GM21529 (cell line): ENCODE results near the gene AHDC1.
"Not testable (repeated sequence)": the region's sequence is repeated elsewhere in the genome, so short reads cannot be mapped to it uniquely, and the experiment has no call there.

Source experiments
- ATAC-seq: cut with Tn5 transposase; IDR thresholded peaks from one replicate; pipeline ENCODE4 v1.9.1; 2021; ENCODE audit not compliant: unreplicated experiment

The AHDC1 gene

DNA sequence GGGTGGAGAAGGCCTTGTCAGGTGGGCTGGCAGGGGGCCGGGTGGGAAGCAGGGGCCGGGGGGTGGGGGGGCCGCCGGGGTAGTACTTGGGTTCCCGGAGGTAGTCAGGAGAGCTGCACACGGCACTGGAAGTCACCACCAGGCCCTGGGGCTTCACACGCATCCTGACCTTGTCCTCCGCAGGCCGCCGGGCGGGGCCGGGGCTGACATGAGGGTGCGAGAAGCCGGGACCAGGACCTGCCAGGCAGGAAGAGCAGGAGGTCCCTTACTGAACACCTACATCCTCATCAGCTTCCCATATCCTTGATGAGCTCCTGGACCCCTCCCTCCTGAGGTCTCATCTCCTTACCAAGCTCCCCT is 52.0 kb downstream of the AHDC1 start:
- ATAC-seq: no peak

DNA sequence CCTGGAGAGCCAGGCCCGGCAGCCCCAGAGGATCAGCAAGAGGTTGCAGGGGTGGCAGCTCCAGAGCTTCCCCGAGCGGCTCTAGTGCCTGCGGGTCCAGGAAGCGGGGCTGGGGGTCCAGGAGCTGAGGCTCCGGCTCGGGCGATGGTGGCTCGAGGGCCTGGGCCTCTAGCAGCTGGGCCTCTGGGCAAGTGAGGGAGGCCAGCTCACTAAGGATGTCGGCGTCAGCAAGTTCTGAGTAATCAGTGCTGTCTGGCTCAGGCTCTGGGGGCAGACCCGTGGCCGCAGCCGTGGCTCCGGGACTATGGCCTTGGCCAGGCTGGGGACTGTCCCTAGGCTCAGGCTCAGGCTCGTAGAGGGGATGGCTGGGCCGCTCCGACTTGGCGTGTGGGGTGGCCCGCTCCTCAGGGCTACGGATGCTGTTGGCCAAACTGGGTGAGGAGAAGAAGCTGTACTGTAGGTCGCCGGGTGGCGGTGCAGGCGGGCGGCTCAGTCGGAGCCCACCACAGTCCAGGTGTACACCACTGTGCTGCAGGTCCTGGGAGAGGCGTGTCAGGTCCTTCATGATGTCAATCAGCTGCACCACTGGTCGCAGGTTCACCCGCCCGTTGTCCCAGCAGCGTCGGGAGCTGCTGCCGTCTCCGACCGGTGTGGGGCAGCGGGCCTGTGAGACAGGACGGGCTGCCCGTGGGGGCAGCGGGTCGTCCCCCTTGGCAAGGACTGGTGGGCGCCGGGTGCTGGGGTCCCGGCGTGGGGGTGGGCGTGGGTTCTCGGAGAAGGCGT is 52.6 kb downstream of the AHDC1 start:
- no peak for ATAC-seq

DNA sequence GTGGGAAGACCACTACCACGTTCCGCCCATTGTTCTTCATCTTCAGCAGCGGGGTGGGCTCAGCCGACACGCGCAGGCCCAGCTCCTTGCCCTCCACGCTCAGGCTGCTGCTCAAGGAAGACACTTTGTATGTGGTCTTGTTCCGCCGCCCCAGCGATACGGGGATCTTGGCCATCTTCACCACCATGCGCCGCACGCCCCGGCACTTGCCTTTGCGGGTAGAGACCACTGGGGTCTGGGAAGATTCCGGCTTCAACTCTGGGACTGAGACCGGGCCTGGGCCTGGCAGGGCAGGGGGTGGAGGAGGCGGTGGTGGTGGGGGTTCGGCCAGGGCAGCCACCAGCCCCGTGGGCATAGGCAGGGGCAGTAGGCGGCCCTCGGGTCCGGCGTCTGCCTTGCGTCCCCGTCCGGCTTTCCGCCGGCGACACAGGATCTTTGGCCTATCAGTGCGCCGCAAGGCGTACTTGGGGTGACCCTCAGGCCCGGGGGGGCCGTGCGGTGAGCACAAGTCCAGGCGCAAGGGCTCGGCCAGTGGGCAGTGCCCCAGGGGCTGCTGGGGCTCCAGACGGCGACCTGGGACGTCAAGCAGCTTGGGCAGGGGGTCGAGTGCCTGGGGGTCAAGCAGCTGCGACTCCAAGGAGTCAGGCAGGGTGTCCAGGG is 53.3 kb downstream of the AHDC1 start:
- no peak for ATAC-seq

DNA sequence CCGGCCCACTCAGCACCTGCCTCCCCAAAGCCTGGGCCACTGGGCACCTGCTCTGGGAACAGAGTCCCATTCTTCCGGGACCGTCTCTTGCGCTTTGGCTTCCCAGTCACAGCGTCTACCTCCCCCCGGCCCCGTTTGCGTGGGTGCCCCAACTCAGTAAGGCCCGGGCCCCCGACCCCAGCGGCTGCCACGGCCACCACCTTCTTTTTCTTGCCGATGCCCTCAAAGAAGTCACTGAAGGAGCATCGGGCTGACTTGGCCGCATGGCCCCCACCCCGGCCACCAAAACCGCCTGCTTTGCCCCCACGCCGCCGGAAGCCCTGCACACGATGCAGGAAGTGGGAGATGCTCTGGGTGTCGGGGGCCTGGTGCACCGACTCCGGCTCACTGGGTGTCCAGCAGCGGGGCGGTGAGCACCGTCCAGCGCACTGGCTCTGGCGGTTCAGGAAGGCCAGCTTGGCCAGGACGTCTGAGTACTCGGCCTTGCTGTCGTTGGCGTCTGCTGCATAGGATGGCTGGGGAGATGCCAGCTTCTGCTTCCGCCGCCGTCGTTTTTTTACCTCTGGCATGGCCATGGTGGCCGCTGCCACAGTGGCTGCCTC is 54.0 kb downstream of the AHDC1 start:
- ATAC-seq: no peak

DNA sequence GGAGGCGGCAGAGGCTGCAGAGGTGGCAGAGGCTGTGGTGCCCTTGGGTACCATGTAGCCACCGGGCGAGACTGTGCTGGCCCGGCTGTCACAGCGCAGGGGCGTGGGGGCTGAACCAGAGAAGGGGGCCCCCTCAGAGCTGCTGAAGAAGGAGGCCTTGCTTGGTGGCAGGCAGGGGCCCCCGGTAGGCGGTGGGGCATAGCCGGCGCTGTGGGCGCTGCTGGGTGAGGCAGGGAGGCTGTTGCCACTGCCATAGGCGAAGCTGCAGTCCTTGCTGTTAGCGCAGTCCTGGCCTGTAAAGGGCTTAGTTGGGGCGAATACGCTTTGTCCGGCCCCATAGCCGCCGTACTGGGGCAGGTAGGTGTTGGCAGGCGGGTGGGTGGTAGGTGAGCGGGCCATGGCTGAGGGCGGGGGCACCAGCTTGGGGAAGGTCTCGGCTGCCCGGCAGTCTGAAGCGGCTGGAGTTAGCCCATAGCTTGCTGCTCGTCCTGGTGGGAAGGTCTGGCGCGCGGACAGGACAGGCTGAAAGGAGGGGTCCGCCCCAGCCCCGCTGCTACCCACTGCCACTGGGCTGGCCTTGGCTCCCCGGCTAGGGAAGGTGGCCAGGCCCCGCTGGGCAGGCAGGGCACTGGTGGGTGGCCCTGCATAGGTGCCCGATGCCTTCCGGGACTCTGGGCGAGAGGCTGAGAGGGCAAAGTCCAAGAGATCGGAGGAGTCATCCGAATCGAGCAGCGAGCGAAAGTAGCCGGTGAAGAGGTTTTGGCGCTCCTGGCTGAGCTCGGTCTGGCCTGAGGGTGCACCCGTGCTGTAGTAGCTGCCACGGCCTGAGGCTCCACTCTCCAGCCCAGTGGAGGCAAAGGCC is 54.9 kb downstream of the AHDC1 start:
- no peak for ATAC-seq

DNA sequence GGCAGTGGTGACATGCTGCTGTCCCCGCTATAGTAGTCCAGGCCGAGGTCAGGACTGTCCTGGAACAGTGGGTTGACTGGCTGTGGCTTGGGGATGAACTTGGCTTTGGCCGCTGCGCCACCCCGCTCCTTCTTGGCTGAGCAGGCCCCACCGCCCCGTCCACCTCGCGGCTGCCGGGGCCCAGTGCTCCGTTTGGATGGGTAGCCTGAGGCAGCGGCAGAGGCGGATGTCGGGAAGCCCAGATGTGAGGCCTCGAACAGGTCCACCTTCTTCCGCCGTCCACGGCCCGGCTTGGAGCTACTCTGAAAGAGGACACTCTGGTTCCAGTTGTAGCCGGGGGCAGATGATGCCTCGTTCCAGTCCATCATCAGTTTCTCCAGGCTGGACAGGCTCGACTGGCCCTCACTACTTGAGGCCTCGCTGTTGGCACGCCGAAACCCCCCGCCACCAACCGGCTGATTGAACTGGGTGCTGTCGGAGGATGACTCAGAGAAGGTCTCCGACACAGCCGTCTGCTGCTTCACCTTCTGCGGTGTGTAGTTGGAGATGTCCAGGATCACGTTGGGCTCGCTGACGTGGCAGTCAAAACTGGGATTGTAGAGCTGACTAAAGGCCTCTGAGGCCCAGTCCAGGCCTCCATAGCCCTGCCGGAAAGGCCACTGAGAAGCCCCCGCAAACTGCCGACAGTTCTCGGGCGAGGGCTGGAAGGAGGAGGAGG is 55.6 kb downstream of the AHDC1 start:
- no peak for ATAC-seq

DNA sequence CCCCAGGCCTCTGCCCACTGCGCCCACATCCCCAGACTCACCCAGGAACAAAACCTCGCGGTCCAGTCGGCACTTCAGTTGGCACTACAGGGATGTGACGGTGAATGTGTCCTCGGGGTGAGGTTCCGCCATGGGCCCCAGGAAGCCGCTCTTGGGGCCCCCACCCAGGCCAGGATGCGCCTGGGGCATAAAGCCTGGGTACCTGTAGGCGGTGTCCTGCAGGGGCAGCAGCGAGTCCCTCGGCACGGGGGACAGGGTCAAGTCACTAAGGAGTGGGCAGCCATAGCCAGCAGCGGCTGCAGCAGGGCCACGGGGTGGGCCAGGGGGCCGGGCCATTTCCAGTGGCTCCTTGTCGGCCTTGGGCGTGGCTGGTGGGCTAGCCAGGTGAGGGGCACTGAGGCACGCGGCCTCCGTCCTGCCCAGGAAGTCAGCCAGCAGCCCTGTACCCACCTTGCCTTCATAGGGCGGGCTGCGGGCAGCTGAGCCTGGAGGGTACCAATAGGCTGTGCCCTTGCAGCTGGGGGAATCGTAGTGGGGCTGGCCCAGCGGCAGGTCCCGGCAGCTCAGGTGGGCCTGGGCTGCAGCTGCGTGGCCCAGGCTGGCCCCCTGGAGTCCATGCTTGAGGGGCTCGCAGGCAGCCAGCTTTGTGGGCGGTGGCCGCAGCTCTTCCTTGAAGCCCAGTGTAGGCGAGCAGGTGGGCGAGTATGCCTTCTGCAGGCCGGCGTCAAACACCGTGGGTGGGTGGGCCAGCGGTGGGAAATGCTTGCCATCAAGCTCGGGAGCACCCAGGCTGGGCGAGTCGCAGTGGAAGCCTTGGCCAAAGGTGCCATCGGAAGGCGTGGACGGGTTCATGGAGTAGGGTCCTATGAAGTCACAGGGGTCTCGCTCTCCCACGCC is 56.5 kb downstream of the AHDC1 start:
- no peak for ATAC-seq

DNA sequence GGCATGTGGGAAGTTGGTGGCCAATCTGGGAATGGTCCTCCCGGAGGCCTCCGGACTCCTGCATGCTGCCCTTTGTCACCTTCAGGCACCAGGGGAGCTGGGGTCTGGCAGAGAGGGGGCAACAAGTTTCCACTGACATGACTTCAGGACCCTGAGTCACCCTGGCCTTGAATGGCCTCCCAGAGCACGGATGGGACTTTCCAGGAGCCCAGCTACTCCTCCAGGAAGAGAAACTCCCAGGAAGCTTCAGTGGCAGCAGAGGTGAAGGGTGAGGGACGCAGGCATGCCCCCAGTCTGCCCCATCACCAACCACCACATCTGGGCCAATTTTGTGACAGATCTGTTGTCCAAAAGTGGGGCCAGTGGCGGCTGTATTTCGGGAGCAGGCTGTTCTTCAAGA is 58.1 kb downstream of the AHDC1 start:
- no peak for ATAC-seq

DNA sequence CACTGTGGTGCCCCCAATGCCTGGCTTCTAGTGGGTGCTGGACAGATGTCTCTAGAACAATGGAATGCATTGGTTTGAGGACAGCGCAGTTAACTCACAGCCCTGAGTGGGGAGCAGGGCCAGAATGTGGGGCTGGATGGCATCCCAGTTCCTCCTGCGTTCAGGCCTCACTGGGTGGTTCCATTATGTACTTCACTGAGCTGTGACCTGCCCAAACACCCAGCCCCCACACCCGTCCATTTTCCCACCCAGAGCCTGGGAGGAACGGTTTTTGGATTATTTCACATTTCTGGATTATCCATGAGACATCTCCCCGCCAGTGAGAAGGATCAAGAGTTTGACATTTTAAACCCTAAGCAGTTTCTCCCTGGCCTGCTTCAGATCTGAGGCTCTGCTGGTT is 58.7 kb downstream of the AHDC1 start:
- ATAC-seq: no peak

DNA sequence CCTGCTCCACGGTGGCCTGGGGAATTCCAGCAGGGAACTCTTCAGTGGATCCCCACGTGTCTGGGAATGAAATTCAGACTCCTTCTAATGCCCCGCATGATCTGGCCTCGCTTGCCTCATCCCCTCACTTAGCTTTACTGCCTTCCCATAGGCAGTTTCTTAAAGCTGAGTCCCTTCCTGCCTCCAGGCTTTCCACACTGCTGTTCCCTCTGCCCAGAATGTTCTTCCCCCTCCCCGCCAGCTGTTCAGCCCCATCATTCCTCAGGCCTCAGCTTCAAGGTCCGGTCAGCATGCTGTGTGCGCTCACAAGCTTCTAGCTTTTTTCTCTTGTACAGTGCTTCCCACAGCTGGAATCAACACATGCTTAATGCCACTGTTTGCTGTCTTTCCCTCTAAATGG is 59.1 kb downstream of the AHDC1 start:
- ATAC-seq: no peak

DNA sequence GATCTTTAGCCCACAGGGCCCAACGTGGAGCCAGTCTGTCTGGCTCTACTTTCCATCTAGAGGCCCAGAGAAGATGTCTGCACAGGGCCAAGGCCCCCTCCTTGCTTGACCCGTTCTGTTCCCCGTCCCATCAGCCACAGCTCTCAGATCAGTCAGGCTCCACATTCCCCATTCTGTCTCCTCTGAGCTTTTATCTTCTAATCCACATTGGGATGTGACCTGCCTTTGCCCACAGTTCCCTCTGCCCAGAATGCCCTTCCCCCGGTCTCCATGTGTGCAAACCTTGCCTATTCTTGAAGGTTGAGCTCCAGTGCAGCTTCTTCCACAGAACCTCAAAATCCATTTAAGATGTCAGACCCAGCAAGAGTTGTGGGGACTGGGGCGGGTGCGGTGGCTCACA is 60.7 kb downstream of the AHDC1 start:
- no peak for ATAC-seq

DNA sequence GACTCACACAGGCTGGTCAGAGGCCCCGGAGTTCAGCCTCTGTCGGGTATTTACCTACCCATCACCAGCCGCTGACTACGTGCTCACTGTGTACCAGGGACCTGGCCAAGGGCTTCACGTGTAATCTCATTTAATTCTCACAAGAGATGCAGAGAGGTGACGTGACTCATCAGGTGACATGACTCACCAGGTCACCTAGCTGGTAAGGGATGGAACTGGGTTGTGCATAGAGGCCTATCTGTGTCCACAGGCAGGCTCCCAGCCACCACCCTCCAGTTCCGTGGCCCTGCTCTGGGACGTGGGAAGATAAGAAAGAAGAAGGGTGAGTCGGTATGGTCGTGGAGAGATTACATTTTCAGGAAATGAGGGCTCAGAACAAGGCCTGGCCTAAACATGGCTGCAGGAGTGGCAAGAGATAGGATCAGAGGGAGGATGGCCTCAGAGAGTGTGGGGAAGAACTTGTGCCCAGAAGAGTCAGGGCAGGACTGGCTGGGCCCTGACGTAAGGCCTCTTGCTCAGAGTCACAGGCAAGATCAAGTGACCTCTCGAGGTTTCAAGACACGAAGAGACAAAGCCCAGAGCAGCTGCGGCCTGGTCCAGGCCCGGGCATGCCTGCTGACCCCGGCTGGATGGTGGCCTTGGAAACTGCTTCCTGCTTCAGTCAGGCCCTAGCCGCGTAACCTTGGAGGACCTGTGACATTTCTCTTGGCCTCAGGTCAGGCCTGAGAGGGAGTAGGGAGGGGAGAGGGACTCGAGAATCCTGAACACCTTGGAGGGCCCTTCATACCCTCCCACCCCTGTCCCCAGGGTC is 61.3 kb downstream of the AHDC1 start:
- no peak for ATAC-seq

DNA sequence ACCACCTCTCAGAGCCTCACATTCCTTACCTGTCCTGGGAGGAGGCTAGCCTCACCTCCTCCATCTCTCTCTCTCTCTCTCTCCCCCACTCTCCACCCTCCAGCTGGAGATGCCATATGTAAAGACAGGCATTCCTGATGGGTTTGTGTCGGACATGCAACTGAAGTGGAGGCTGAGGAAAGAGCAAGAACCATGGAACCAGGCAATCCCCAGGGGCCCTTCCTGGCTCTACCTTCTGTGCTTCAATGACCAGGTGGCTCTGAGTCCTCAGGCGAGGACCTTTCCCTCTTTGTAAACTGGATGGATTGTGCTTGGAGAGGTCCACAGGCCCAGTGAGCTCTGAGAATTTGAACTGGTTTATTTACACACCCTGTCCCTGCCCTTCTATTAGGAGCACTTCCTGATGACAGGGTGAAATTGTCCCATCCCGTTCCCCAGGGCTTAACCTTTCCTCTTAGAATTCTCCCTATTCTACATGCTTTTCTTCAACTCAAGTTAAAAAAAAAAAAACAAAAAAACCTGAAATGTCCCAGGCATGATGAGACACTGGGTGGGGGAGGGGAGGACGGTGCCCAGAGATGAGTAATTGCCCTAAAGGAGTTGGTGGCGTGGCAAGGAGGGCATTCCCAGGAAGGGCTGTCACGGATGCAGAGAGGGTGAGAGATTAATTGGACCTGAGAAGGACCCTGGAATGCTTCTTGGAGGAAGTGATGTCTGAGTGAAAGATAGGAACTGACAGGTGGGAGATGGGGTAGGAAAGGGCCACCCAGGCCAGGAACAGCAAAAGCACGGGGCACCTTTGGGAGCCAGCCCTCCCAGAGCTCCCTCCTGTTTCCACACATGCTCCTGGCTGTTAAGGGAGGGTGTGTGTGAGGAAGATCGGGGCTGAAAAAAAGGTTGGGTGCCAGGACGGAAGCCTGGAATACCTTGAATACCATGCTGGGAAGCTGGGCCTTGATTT is 63.8 kb downstream of the AHDC1 start:
- ATAC-seq: no peak

DNA sequence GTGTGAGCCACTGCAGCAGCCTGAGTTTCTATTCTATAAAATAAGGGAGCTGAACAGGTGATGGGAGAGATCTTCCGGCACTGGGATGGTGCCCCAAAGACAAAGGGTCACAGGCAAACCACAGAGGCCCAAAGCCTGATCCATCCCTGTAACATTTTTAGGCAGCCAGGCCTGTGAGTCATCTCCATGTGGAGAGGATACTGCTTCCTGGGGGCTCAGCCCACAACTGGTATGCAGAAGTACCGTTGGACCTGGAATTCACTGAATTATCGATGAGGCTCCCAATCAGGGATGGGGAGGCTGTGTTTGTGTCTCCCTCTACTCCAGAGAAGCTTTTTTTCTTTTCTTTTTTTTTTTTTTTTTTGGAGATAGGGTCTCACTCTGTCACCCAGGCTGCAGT is 65.2 kb downstream of the AHDC1 start:
- no peak for ATAC-seq

DNA sequence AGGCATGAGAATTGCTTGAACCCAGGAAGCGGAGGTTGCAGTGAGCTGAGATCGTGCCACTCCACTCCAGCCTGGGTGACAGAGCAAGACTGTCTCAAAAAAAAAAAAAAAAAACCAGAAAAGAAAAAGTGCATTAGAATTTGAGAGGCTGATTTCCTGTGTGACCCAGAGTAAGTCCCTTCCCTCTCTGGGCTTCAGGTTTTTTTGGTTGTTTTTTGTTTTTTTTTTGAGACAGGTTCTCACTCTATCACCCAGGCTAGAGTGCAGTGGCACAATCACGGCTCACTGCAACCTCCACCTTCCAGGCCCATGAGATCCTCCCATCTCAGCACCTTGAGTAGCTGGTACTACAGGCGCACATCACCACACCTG is 65.7 kb downstream of the AHDC1 start:
- not testable (repeated sequence) for ATAC-seq

DNA sequence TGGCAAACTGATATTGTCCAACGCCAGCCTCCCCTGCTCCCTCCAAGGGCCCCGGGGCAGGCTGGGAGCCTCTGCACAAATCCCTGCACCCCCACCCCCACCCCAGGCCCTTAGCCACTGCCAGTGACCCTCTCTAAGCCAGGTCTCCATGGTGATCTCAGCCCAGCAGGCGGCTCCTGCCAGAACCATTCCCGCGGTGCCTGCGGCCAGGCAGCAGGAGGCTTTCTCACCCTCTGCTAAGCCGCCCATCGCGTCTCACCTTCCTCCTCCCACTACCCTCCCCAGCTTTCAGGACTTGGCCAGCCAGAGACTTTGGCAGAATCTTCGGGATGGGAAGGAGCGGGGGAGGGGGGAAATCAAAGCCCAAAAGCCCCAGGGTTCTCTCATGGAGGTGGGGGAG is 67.2 kb downstream of the AHDC1 start:
- ATAC-seq: no peak

DNA sequence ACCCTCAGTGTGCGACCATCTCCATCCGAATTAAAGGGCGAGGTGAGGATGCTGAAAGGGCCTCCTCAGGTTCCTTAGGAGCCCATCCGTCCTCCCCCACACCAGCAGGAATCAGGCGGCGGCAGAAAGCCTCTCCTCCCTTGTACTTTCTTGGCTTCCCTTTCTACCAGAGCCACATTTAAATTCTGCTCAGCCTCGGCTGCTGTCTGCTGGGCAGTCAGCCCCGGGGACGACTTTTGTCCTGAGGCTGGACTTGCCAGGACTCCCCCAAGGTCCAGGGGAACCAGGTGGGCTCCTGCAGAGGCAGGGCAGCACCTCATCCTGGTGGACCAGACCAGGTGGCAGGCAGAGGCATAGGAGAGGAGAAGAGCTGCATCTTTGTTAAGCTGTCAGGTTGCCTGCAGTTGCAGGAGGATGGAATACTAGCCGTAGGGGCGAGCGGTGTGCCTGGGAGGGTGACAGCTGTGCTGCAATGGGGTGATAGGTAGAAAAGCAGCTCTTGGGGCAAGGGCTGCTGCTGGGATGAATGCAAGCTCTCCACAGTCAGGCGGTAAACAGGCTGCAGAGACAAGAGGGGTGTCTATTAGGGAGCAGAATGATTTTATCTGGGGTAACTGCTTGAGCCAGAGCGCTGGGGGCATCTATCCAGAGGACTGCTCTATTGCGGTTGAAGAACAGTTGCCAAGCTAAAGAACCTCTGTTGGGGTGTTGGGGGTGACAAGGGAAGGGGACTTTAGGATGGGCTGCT is 67.8 kb downstream of the AHDC1 start:
- ATAC-seq: no peak
